COLO829 (cell line): ENCODE data around the gene CACNA1I.

Source experiments
- DNase-seq: peaks from one replicate; pipeline ENCODE4 v3.0.0; 2012; ENCODE audit warnings: low spot score

CACNA1I gene

GRCh38 chr22:39669432-39669831, 98.9 kb downstream of the CACNA1I start:
- DNase-seq, result no peak

DNA sequence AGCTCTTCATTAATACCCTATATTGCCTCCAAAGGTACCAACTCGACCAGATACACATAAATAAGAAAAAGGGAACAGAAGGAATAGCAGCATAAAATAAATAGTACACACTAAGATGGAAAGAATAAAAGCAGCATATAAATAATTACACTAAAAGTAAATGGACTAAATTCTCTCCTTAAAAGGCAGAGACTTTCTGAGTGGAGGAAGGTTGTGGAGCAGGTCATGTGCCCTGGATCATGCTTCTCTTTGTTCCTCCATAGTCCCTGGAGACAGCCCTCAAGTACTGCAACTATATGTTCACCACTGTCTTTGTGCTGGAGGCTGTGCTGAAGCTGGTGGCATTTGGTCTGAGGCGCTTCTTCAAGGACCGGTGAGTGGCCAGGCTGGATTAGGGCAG, 101.4 kb downstream of the CACNA1I start:
- DNase-seq, result no peak

- DNase-seq, result no peak
Observed at GRCh38 chr22:39674536-39674935, 104.0 kb downstream of the CACNA1I start.

DNA sequence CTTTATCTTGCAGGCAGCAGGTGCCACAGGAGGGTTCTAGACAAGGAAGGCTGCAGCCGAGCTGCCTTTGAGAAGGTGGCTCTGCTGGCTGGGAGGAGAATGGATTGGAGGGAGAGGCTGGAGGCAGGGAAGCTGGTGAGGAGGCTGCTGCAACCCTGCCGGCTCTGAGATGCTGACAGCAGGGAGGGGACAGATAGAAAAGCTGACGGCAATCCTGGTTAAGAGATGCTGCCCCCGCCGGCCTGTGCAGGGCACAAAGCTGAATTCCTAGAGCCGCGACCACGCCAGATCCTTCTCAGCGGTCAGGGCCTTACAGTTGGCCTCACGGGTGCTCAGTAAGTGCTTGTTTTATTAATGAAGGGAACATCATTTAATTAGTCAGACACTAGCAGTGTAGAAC, 105.4 kb downstream of the CACNA1I start:
- DNase-seq, result no peak

DNA sequence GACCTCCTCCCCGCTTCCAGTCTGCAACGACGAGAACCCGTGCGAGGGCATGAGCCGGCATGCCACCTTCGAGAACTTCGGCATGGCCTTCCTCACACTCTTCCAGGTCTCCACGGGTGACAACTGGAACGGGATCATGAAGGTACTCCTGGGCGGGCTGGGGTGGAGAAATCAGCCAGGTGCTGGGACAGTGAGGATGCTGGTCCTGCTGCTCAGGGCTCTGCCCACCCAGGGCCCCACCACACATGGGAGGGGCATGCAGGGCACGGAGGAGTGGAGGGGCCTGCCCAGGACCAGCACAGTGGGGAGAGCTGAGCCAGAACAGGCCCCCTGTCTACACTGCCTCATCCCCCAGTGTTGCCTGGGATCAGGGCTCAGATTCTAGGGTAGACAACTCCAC, 107.4 kb downstream of the CACNA1I start:
- no peak for DNase-seq

DNA sequence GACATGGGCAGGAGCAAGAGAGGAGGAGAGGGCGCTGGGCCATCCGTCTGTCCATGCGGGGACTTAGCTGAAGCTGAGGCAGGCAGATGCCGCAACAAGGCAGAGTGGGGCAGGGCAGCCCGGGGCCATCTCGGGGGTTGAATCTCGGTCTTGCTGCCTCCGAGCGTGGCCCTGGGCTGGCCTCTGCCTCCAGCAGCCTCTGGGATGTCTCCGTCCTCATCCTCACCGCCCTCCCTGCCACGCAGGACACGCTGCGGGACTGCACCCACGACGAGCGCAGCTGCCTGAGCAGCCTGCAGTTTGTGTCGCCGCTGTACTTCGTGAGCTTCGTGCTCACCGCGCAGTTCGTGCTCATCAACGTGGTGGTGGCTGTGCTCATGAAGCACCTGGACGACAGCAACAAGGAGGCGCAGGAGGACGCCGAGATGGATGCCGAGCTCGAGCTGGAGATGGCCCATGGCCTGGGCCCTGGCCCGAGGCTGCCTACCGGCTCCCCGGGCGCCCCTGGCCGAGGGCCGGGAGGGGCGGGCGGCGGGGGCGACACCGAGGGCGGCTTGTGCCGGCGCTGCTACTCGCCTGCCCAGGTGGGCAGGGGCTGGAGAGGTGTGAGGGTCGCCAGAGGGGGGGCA, 108.4 kb downstream of the CACNA1I start:
- DNase-seq, result no peak

DNA sequence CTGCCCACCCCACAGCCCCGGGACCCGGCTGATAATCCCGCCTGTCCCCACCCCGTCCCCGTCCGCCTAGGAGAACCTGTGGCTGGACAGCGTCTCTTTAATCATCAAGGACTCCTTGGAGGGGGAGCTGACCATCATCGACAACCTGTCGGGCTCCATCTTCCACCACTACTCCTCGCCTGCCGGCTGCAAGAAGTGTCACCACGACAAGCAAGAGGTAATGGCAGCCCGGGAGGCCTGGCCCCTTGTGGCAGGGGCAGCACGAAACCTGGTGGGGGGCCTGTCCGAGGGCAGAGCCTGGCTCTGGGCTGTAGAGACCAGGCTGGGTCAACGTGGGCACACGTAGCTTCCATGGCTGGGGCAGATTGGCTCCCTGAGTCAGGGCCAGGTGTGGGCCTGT, 109.1 kb downstream of the CACNA1I start:
- no peak for DNase-seq

DNA sequence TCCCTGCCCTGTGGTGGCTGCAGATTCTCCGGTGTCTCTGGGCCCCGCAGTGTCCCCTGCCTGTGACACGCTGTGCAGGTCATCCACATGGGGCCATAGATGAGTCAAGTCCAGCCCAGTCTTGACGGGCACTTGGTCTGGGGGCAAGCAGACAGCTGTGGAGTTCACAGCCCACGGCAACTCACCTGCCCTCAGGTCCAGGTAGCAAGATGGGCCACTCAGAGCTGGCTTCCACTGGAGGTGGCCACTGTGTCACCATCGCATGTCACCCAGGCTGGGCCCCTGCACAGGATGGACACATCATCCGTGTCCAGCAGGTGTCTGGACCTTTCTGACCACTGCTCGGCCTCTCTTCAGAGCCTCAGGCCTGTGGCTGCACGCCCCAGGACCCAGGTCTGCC, 109.9 kb downstream of the CACNA1I start:
- no peak for DNase-seq

DNA sequence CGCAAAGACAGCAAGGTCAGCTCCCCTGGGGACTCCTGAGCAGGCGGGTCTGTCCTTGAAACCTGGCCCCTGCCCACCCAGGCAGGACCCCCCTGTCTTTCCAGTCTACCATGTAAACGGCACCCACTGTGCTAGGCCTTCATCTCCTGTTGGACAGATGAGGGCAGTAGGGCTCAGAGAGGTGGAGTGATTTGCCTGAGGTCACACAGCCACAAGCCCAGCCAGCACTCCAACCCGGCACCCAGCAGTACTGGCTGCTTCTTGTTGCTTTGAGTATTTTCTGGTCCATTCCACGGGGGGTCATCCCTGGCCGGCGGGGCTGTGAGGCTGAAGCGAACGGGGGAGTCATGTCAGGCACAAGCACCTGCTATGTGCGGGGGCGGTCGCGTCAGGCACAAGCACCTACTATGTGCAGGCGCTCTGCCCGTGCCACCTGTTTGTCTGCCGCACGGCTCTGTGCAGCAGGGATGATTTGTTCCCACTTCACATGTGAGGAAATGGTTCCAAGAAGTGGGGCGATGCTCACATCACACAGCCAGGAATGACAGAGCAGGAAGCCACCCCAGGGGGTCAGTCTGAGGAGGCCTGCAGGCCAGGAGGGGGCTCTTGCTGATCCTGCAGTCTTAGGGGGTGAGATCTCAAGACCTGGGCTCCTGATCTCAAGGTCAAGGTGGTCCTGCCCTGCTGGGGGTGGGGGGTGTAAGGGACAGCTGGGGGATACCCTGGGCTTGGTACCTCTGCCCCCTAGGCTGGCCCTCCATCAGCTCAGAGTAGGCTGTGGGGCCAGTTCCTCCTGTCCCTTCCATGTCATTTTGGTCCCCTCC, 110.7 kb downstream of the CACNA1I start:
- no peak for DNase-seq

- no peak for DNase-seq
Observed at GRCh38 chr22:39682994-39683393, 112.4 kb downstream of the CACNA1I start.

DNA sequence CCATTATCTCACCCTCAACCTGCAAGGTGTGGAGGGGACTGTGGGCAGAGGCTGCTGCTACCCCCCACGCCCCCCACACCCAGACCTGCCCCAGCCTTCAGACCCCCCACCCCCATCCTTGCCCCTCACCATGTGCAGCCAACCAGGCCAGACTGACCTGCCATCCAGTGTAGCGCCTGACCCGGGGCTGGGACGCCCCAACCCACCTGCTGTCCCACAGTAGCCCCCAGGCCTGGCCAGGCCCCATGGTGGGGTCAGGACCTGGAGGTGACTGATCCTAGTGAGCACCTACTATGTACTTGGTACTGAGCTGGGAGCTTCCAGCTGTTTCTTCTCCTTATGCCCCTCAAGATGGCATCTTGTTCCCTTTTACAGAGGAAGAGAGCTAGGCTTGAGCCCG, 113.1 kb downstream of the CACNA1I start:
- DNase-seq, result no peak

- no peak for DNase-seq
Observed at GRCh38 chr22:39684702-39685281, 114.2 kb downstream of the CACNA1I start.

DNA sequence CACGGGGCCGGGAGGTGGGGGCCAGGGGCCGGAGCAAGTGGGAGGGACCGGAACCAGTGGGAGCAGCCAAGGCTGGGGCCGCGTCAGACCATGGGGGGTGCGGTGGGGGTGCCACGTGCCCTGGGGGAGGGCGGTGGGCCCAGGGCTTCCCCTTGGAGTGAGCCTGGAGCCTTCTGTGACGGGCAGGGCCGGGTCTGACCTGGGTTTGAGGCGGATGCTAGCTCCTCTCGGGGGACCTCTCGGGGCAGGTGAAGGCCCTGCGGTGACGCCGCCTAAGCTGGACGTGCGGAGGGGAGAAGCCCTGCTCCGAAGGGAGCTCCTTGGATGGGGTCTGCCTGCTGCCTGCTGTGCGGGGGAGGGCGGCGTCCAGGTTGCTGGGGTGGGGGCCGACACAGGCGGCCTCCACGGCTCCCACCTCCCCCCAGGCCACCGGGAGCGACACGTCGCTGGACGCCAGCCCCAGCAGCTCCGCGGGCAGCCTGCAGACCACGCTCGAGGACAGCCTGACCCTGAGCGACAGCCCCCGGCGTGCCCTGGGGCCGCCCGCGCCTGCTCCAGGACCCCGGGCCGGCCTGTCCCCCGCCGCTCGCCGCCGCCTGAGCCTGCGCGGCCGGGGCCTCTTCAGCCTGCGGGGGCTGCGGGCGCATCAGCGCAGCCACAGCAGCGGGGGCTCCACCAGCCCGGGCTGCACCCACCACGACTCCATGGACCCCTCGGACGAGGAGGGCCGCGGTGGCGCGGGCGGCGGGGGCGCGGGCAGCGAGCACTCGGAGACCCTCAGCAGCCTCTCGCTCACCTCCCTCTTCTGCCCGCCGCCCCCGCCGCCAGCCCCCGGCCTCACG, 115.0 kb downstream of the CACNA1I start:
- no peak for DNase-seq

DNA sequence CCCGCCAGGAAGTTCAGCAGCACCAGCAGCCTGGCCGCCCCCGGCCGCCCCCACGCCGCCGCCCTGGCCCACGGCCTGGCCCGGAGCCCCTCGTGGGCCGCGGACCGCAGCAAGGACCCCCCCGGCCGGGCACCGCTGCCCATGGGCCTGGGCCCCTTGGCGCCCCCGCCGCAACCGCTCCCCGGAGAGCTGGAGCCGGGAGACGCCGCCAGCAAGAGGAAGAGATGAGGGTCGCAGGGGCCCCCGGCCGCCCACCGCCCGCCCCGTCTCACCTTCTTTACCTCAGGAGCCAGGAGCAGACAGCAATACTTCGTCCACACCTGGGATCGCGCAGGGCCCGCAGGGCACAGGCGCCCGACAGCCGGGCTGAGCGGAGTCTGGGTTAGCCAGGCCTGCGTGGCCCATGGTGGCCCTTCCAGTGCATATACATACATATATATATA, 115.6 kb downstream of the CACNA1I start:
- DNase-seq, result no peak

GRCh38 chr22:39686776-39687525, 116.4 kb downstream of the CACNA1I start:
- no peak for DNase-seq

DNA sequence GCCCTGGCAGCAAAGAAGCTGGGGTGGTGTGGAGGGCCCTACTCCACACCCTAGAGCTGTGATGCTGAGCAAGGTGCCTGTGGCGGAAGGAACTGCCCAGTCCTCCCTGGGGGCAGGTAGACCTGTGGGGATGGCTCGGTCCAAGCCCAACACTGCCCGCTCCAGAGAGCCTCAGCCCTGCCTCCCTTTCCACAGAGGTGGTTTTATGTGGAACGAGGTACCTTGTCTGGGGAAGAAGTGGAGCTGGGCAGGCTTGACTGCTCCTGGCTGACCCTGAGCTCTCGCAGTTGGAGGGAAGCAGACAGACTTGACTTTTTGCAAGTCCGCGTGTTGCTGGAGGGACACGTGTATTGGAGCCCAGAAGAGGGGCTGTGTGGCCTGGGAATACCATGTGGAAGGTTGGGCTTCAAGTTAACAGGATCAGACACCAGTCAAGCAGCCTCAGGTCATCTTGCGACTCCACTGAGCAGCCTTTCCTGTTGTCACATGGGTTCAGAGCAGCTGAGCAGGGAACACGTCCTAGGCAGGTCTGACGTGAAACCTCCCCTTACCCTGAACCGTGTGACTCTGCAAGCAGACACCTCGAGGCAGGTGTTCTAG, 117.7 kb downstream of the CACNA1I start:
- DNase-seq, result no peak

- no peak for DNase-seq
Observed at GRCh38 chr22:39689421-39689820, 118.9 kb downstream of the CACNA1I start.

DNA sequence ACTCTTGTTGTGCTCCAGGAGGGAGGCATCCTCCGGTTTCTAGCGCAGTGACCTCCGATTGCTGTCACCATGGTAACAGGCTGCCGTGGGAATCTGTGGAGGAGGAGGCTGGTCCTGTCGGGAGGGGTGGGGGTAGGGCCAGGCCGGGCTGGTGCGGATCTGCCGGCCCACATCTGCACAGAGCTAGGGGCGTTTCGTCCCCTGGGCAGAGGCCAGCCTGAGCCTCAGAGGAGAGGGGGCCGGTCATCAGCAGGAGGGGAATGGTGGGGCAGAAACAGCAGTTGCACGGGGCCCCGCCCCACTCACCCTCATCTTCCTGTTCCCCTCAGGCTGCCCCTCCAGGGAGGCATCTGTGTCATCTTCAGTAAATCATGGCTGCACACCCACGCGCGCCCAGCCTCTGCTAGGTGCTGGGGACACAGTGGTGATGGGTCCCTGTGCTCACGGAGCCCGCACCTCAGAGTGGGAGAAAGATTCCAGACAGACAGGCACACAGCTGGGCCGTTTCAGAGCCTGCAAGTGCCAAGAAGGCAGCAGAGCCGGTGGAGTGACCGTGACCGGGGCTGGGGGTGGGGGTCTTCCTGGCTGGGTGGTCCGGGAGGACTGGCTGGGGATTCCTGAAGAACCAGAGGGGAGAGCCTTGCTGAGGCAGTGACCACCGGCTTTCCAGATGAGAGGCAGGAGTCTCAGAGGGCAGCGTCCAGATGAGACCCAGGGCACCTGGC, 120.5 kb downstream of the CACNA1I start:
- DNase-seq, result no peak

DNA sequence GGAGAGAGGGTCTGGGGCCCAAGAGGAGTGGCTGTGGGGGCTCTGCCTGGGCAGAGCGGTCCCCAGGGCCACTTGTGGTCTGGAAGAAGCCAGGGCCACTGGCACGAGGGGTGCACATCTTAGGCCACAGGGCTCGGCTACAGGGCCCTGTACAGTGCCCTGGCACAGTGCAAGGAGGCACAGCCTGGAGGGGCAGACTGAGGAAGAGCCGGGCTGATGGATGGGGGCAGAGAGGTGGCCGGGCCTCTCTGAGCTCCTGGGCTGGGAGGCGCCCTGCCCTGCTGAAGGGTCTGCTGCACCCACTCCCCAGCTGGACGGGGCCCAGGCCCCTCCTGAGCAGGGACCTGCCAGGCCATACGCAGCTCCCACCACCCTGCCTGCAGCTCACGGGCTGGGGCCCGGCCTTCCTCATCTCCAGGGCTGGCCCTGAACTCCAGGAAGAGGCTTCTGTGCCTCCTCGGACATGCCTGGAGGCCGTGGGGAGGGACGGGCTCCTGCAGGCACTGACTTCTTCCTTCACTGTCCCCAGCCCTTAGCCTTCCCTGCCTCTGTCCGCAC, 123.5 kb downstream of the CACNA1I start:
- no peak for DNase-seq

DNA sequence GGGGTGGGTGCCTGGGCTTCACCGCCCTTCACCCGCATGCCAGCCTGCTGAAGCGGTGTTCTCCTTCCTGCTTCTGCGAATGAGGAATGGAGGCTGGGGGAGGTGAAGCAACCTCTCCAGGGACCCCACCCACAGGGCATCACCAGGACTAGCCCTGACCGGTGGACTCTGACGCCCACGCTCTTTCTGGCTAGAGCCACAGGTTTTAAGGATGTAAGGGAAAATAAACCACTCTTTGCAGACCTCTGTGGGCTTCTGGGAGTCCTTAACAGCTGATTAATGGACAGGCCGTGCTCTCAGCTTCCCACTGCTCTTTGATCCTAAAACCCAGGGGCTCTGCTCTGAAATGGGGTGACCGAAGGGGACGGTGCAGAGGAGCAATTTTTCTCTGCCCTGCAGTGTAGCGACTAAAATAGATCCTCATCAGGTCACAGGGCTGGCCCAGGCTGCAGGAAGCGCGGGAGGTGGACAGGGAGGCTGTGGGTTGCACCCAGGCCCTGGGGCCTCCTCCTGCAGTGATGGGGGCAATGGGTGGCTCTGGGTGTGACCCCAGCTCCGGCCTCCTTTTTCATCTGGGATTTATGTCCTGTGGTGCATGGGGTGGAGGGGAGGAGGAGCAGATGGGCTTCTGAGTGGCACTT, 127.4 kb downstream of the CACNA1I start:
- DNase-seq, result no peak
